OCI-LY1 (cell line): ENCODE results near the gene FCN1.

Source experiments
- H2AFZ ChIP-seq: fragments of 200-600 bp; sonication (generic), shearing (Covaris generic); 2 replicates; pipeline ENCODE4 v1.6.0; 2014; ENCODE audit warnings: antibody characterized with exemption, mild to moderate bottlenecking, low read length
- H3F3A ChIP-seq: fragments of 200-600 bp; sonication (generic), shearing (Covaris generic); 2 replicates; pipeline ENCODE4 v1.6.0; 2014; ENCODE audit warnings: mild to moderate bottlenecking, antibody characterized with exemption, low read length, moderate library complexity; ENCODE audit not compliant: insufficient read depth
- H3K27ac ChIP-seq: fragments of 200-600 bp; sonication (generic); 2 replicates; pipeline ENCODE4 v1.5.1; 2014; ENCODE audit warnings: low read length, mixed run types, mild to moderate bottlenecking, low read depth; ENCODE audit not compliant: poor library complexity, severe bottlenecking
- H3K27me3 ChIP-seq: fragments of 200-600 bp; sonication (generic); 2 replicates; pipeline ENCODE4 v1.6.0; 2014; ENCODE audit warnings: antibody characterized with exemption, mild to moderate bottlenecking, low read length, moderate library complexity; ENCODE audit not compliant: insufficient read depth
- H3K36me3 ChIP-seq: fragments of 200-600 bp; sonication (generic); 2 replicates; pipeline ENCODE4 v1.6.1; 2014; ENCODE audit warnings: mild to moderate bottlenecking, antibody characterized with exemption, low read length, moderate library complexity, mixed read lengths; ENCODE audit not compliant: insufficient read depth
- H3K4me1 ChIP-seq: fragments of 200-600 bp; sonication (generic); 2 replicates; pipeline ENCODE4 v1.5.1; 2014; ENCODE audit warnings: mild to moderate bottlenecking, low read length, moderate library complexity; ENCODE audit not compliant: insufficient read depth, severe bottlenecking
- H3K4me2 ChIP-seq: fragments of 200-600 bp; sonication (generic), shearing (Covaris generic); 2 replicates; pipeline ENCODE4 v1.6.1; 2014; ENCODE audit warnings: low read length
- H3K4me3 ChIP-seq: fragments of 200-600 bp; sonication (generic); 2 replicates; pipeline ENCODE4 v1.5.1; 2014; ENCODE audit warnings: low read length, low read depth, mild to moderate bottlenecking, mixed read lengths; ENCODE audit not compliant: poor library complexity, severe bottlenecking
- H3K79me2 ChIP-seq: fragments of 200-600 bp; shearing (Covaris generic); 2 replicates; pipeline ENCODE4 v1.6.1; 2016; ENCODE audit warnings: mixed run types, low read length, mixed read lengths; ENCODE audit not compliant: insufficient read depth
- H3K9ac ChIP-seq: fragments of 200-600 bp; sonication (generic), shearing (Covaris generic); 2 replicates; pipeline ENCODE4 v1.6.1; 2014; ENCODE audit warnings: mild to moderate bottlenecking, low read length, mixed read lengths
- H3K9me2 ChIP-seq: fragments of 200-600 bp; sonication (generic), shearing (Covaris generic); 2 replicates; pipeline ENCODE4 v1.6.1; 2014; ENCODE audit warnings: low read depth, mild to moderate bottlenecking, low read length, mixed read lengths
- H3K9me3 ChIP-seq: fragments of 200-600 bp; shearing (Covaris generic); 2 replicates; pipeline ENCODE4 v1.6.1; 2014; ENCODE audit warnings: low read length, mixed read lengths
- H4K20me1 ChIP-seq: fragments of 200-600 bp; sonication (generic), shearing (Covaris generic); 2 replicates; pipeline ENCODE4 v1.6.0; 2016; ENCODE audit warnings: mild to moderate bottlenecking, low read length; ENCODE audit not compliant: insufficient read depth
- EZH2 ChIP-seq: fragments of 200-600 bp; sonication (generic), shearing (Covaris generic); IDR thresholded peaks from 2 replicates; pipeline ENCODE4 v1.8.0; 2017; ENCODE audit warnings: borderline replicate concordance, mixed run types, mild to moderate bottlenecking, antibody characterized with exemption, low read length, moderate library complexity, mixed read lengths
- TF ChIP-seq, protein P1 (sequence below): fragments of 200-600 bp; sonication (generic), shearing (Covaris generic); IDR thresholded peaks from 2 replicates; pipeline ENCODE4 v1.5.1; 2017; ENCODE audit warnings: mild to moderate bottlenecking, antibody characterized with exemption, low read length, moderate library complexity, mixed read lengths

Gene FCN1

DNA sequence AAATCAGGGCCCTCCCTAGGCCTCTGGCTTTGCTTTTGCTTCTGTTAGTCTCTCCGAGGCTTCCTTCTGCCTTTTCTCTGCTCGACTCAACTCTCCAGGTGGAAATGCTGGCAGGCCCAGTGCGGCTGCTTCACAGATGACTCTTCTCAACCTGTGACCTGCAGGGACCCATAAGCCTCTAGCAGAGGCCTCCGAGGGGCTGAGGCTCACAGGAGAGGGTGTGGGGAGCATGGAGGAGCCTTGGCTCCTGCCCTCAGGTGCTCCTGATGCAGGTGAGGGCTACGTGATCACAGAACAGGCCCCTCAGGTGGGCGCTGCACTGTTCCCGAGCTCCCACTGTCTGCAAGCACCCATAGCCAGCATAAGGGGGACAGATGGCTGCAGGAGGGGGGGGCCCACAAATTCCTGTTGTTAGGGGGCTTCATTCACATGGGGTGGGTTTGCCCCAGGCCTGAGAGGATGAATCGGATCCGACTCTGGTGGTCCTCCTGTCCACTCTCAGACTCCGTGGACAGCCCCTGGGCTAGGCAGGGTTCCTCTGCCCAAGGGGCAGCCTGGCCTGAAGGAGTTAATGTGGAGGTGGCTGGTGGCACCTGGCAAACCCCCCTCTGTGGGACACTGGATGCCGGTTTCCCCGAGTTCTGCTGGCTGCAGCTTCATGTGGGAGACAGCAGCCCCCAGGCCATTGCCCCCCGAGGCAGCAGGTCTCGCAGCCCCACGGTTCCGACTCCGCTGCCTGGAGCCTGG, 48.0 kb downstream of the FCN1 start:
- Histone ChIP-seq H3K9ac (peak overlapping the region; percentile 97; the same call in 1 of the 2 replicates), H3K27me3 (no peaks in the 10 kb centered on the region), H3K4me1 (peaks cover 33% of the 10 kb centered on the region), H3K9me2 (no peaks in the 10 kb centered on the region), H3K79me2 (peaks cover 60% of the 10 kb centered on the region), H3K4me2 (peak overlapping the region; percentile 91), H3K36me3 (peaks cover 57% of the 10 kb centered on the region), H3F3A (no peaks in the 10 kb centered on the region), H2AFZ (no peak overlapping the region), H4K20me1 (no peaks in the 10 kb centered on the region), H3K9me3 (peaks cover 18% of the 10 kb centered on the region), H3K4me3 (peak overlapping the region; percentile 99), H3K27ac (peak overlapping the region; percentile 86)
- TF ChIP-seq EZH2: no peak
- TF ChIP-seq, protein P1, sequence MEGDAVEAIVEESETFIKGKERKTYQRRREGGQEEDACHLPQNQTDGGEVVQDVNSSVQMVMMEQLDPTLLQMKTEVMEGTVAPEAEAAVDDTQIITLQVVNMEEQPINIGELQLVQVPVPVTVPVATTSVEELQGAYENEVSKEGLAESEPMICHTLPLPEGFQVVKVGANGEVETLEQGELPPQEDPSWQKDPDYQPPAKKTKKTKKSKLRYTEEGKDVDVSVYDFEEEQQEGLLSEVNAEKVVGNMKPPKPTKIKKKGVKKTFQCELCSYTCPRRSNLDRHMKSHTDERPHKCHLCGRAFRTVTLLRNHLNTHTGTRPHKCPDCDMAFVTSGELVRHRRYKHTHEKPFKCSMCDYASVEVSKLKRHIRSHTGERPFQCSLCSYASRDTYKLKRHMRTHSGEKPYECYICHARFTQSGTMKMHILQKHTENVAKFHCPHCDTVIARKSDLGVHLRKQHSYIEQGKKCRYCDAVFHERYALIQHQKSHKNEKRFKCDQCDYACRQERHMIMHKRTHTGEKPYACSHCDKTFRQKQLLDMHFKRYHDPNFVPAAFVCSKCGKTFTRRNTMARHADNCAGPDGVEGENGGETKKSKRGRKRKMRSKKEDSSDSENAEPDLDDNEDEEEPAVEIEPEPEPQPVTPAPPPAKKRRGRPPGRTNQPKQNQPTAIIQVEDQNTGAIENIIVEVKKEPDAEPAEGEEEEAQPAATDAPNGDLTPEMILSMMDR: no peak

DNA sequence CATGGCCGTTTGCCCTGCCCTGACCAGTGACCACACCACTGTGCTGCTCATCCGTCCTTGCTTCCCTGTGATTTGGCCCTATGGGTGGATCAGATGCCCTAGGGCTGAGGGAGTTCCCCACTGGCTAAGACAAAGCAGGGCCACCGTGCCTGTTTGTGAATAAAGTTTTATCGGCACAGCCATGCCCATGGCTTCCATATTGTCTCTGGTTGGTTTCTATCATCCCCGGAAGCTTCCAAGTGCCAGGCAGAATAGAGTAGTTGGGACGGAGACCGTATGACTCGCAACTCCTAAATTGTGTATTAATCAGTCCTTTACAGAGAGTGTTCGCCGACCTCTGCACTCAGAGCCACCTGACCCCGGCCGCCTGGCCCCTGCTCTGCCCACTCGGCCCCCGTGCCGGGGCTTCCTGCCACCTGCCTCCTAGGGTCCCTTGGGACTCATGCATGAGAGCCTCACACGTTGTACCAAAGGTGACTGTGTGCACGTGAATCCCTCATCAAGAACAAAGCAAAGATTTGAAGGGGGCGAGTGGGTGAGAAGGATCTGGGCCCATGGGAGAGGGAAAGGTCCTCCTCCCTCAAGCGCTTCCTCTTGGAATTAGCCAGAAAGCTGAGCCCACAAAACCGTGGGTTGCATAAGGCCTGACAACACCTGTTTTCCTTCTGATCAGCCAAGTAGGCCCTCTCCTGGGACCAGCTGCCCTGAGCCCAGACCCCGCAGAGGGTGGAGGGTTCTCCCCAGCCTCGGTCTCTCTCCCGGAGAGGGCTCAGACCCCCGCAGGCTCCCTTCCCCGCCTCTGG, 48.8 kb downstream of the FCN1 start:
- peak overlapping the region; percentile 91 for H3K4me2 ChIP-seq
- no peaks in the 10 kb centered on the region for H3K27me3 ChIP-seq
- peaks cover 14% of the 10 kb centered on the region for H3K9me3 ChIP-seq
- H2AFZ ChIP-seq: no peak overlapping the region
- TF ChIP-seq, protein P1: no peak
- TF ChIP-seq EZH2: no peak
- H3K4me3 ChIP-seq: peak overlapping the region; percentile 99
- no peaks in the 10 kb centered on the region for H3K9me2 ChIP-seq
- peak overlapping the region; percentile 86 for H3K27ac ChIP-seq
- H3F3A ChIP-seq: no peaks in the 10 kb centered on the region
- H3K79me2 ChIP-seq: peaks cover 67% of the 10 kb centered on the region
- no peaks in the 10 kb centered on the region for H4K20me1 ChIP-seq
- H3K4me1 ChIP-seq: peaks cover 33% of the 10 kb centered on the region
- peak overlapping the region; percentile 97; the same call in 1 of the 2 replicates for H3K9ac ChIP-seq
- peaks cover 65% of the 10 kb centered on the region for H3K36me3 ChIP-seq

DNA sequence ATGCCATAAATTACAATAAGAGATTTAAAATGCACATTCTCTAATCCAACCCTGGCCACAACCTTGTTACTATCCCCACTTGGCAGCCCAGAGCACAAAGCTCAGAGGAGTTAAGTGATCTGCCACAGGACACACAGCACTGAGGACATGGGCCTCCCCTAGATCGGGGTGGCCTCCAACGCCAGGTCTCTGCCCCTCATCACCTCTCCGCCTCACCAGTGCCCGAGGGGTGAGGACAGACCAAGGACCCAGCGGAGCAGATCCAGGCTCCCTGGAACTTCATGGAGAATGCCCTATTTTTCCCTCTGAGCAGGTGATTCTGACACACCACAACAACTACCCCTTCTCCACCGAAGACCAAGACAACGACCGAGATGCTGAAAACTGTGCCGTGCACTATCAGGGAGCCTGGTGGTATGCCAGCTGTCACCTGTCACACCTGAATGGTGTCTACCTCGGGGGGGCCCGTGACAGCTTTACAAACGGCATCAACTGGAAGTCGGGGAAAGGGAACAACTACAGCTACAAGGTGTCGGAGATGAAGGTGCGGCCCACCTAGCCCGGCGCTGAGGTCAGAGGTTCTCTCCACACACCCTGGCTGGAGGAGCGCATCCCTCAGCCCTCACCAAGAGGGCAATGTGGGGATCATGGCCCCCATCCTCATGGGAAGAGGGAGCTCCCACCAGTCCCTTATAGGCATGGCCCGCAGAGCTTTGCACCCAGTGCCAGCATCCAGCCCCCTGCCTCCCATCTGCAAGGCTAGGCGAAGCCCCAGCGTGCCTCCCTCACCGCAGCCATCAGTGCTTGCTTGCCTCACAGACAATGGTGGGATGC, 49.6 kb downstream of the FCN1 start:
- Histone ChIP-seq H4K20me1 (no peaks in the 10 kb centered on the region), H3K4me2 (peak overlapping the region; percentile 91), H3F3A (no peaks in the 10 kb centered on the region), H3K79me2 (peaks cover 76% of the 10 kb centered on the region), H3K9ac (no peak overlapping the region), H3K9me2 (no peaks in the 10 kb centered on the region), H3K36me3 (peaks cover 73% of the 10 kb centered on the region), H3K4me1 (peaks cover 33% of the 10 kb centered on the region), H3K9me3 (peaks cover 9% of the 10 kb centered on the region), H2AFZ (no peak overlapping the region), H3K4me3 (peak overlapping the region; percentile 99), H3K27me3 (no peaks in the 10 kb centered on the region), H3K27ac (peak overlapping the region; percentile 86)
- TF ChIP-seq, protein P1: no peak
- TF ChIP-seq EZH2: no peak
